ENCODE data around the gene RIMS4. TPM values are rescaled to one million over a fixed set of nuclear protein-coding genes. Genes with fewer than 3 reads are reported as not detected.
"Not testable (repeated sequence)": the region's sequence is repeated elsewhere in the genome, so short reads cannot be mapped to it uniquely, and the experiment has no call there.

RIMS4 gene
- total RNA-seq, 1 donor from 2014 or later, result 0.06 TPM

DNA sequence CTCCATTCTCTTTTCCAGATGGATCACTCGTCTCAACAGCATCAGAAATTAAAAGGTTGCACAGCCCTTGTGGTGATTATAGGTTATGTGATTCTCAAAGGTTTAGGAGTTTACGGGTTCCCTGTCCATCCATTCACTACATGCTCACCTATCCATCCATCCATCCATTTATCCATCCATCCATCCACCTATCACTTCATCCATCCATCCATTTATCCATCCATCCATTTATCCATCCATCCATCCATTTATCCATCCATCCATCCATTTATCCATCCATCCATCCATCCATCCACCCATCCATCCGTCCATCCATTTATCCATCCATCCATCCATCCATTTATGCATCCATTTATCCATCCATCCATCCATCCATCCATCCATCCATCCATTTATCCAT lies 46.5 kb downstream of the RIMS4 start:
- not testable (repeated sequence) for DNase-seq (ENCODE audit: low spot score)

- DNase-seq (ENCODE audit: low spot score), result no peak
These were observed 47.7 kb downstream of the RIMS4 start for GRCh38 chr20:44762466-44763140.

DNA sequence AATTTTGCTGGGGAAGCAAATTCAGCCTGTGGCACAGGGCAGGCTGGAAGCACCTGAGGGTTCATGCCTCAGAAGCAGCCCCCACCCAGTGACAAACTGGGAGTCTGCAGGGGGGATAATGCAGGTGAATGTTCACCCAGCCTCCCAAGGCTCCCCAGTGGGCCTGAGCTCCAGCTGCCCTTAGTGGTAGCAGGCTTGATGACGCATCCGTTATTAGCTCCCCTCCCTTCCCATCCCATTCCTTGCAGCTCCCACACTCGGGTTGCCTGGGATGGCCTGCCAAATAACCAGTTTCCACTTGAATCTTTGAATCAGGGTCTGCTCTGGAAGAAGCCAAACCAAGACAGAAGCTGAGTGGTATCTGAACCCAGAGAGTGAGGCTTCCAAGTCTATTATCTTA lies 48.9 kb downstream of the RIMS4 start:
- no peak for DNase-seq (ENCODE audit: low spot score)

DNA sequence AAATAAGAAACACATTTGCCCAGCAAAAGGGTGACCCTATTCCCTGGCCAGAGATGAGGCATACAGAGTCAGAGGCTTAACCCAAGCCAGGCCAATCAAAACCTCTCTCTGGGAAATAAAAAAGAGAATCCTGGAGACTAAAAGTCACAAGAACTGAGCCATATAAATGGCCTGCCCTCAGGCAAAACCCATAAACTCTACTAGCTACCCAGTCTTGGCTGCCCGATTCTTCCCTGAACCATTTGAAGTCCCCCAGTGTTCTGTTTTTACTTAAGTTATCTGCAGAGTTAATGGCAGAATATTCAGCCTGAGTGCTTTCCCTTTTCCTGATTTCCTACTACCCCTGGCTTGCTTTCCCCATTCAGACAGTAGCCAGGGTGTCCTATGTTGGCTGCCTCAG lies 50.8 kb downstream of the RIMS4 start:
- no peak for DNase-seq (ENCODE audit: low spot score)

- DNase-seq (ENCODE audit: low spot score), result no peak
These were observed 51.9 kb downstream of the RIMS4 start for GRCh38 chr20:44758247-44759101.

- no peak for DNase-seq (ENCODE audit: low spot score)
These were observed 53.4 kb downstream of the RIMS4 start for GRCh38 chr20:44756956-44757355.

DNA sequence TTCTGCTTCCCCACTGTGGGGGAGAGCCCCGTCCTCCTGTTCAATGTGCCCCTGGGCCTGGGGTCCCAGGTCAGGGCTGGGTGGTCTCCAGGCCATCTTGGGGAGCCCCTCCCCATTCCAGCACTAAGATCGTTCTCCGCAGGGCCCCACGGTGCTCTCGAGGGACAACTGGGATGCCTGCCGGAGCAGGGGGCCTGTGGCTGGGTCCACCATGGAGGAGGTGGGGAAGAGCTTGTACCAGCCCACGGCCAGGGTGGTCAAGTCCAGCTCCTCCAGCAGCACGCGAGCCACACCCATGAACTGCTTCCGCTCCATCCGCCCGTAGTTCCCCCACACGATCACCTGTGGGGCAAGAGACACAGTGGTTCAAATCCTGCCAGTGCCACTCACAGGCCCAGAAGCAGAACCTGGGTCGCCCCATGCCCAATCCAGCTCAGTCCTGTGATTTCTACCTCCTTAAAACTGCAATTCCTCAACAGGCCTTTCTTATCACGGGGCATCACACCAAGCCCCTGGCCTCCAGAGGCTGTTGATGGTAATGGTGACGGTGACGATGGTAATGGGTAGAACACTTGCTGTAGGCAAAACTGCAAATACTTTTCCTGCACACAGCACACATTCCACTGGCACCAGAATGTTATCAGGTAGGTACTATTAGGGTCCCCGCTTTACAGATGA lies 54.2 kb downstream of the RIMS4 start:
- no peak for DNase-seq (ENCODE audit: low spot score)

DNA sequence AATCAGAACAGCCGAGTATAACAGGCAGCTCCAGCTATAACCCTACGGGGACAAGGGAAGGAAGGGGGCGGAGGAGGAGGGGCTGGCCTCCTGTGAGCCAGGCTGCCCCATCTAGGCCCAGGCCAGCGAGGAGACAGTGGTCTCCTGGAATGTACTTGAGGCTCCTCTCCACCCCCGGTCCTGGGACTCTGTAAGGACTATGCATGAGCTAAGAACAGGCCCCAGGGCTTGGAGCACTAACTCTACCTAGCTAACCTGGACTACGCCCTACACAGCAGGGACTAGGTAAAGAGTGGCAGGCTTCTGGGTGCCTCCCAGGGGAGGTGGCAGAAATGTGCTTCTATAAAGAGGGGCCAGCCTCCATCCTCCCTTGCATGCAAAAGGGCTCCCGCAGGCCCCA lies 55.8 kb downstream of the RIMS4 start:
- DNase-seq (ENCODE audit: low spot score), result no peak

DNA sequence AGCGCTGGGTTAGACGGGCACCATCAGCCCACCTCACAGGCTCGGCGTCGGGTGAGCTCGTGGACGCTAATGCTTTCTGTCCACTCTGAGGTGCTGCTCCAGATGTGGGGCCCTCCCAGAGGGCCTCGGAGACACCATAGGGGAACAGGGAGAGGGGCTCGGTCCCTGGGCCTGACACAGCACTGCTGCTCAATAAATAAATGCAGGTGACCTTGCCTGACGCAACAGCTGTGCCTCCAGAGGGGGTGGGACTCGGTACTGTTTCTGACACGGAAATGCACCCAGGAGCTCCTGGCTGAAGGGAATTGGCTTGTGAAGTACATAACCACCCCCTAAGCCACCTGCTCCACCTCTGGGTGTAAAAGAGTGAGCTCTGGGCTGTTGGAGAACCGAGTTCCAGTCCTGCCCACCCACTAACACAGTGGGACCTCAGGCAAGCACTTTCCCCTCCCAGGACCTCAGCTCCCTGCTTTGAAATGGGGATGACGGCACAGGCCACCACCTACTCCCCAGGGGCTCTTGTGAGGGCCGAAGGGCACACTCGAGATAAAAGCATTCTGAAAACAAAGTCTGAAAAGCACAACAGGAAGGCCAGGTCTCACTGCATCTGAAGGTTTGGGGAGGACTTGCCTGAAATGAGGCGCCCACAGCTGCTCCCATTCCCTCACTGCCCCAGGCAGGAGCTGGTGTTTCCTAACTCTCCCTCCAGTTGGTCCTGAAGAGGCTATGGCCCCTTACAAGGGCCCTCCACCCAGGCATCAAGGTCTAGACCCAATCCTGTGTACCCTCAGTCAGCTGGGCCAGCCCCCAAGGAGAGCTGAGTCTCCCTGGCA lies 58.0 kb downstream of the RIMS4 start:
- no peak for DNase-seq (ENCODE audit: low spot score)

GRCh38 chr20:44750081-44750805 lies 60.1 kb downstream of the RIMS4 start:
- no peak for DNase-seq (ENCODE audit: low spot score)

GRCh38 chr20:44748005-44748370 lies 62.4 kb downstream of the RIMS4 start:
- no peak for DNase-seq (ENCODE audit: low spot score)

- peak; percentile 89 for DNase-seq (ENCODE audit: low spot score)
These were observed 63.0 kb downstream of the RIMS4 start for GRCh38 chr20:44747166-44748004.

DNA sequence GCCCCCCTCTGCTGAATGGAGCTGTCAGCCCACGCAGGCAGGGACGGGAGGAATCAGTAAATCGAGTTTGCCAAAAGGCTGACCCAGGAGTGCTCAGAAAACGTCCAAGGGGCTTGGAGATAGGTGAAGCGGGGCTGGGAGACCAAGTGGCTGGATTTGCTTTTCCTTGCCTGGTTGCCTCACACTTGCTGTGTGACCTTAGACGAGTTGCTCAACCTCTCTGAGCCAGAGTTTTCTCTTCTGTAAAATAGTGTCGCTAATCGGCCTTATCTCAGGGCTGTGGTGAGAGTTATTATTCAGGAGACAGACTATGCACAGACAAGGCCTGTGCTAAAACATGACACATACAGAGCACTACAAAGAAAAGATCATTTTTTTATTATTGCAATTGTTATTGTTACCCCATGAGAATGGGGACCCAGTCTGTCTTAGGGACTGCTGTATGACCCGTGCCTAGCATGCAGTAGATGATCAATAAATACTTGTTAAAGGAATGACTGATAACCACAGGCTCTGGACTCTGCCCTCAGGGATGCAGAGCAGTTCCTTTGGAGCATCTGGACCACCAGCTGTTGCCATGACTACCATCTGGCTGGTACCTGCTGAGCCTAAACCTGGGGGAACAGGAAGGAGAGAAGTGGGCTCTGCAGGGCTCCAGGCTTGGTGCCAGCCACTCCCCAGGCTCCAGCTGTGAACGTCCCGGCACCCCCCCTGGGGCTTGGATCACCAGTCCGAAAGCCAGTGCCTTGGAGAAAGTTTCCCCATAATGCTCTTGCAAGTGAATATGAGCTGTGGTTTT lies 63.8 kb downstream of the RIMS4 start:
- DNase-seq (ENCODE audit: low spot score), result peak; percentile 54

DNA sequence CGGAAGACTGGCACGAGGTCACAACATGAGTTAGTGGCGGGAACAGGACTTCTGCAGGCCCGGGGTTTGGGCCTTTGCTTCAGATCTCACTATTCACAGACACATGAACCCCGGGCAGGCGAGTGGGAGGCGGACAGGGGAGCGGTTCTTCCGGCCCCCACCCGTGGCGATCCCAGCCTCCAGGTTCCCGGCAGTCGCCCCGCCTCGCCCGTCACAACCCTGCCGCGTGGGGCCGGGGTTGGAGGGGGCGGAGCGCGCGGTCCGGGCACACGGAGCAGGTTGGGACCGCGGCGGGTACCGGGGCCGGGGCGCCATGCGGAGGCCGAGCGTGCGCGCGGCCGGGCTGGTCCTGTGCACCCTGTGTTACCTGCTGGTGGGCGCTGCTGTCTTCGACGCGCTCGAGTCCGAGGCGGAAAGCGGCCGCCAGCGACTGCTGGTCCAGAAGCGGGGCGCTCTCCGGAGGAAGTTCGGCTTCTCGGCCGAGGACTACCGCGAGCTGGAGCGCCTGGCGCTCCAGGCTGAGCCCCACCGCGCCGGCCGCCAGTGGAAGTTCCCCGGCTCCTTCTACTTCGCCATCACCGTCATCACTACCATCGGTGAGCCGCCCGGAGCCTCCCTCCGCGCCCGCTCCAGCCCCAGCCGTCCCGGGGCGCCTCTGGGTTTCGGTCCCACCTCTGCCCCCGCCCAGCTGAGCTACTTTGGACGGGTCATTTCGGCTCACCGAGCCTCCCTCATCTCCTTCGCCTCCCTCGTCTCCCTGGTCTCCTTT lies 64.6 kb downstream of the RIMS4 start, which contains the start of gene KCNK15:
Gene KCNK15, plus strand, starts transcription at position 268 of the 769 bp plus-strand sequence. Its CDS starts 46 bp downstream, at position 314.
- DNase-seq (ENCODE audit: low spot score), result peak; percentile 19

GRCh38 chr20:44745122-44745597 lies 65.2 kb downstream of the RIMS4 start:
- no peak for DNase-seq (ENCODE audit: low spot score)

DNA sequence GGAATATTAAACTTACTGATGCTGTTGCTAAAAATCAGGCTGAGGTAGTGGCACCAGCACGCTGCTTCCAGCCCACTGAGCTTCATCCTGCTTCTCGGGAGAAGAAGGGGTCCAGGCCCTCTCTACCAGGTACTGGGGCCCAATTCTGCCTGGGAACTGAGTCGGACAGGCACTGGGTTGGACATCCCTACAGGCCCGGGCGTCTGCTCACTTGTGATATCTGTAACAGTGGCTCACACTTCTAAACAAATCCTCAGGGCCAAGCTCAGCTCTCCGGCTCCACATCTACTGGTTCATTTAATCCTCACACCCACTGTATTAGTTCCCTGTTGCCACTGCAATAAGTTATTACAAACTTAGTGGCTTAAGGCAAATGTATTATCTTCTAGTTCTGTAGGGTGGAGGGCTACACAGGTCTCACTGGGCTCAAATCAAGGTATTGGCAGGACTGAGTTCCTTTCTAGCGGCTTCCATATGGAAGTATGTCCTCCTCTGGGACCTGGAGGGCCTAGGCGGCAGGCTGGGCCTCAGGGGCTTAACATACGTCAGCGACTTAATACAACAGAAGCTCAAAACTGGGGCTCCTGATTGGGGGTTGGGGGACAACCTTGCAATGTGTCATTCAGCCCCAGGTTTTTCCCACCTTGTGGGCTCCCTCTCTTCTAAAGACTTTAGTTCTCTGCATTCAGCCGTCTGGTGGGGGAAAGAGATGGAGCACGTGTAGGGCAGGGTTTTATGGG lies 66.3 kb downstream of the RIMS4 start:
- DNase-seq (ENCODE audit: low spot score), result no peak

DNA sequence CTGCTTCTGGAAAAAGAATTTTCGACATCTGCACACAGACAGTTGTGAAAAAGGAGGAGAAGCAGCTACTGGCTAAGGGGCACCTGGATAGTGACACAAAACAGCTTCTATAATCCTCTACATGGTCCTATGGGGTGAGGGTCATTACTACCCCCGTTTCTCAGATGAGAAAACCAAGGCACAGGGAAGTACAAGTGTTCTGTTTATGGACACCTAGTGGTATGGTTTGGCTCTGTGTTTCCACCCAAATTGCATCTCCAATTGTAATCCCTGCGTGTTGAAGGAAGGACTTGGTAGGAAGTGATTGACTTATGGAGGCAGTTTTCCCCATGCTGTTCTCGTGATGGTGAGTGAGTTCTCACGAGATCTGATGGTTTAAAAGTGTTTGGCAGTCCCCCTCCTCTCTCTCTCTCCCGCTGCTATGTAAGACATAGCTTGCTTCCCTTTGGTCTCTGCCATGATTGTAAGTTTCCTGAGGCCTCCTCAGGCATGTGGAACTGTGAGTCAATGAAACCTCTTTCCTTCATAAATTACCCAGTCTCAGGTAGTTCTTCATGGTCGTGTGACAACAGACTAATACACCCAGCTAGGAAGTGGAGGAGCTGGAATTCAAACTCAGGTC lies 67.2 kb downstream of the RIMS4 start:
- no peak for DNase-seq (ENCODE audit: low spot score)

All from mucosa of gallbladder (tissue), 1 donor.